Activated CD8-positive, alpha-beta memory T cell treated with anti-CD3 and anti-CD28 coated beads, Interleukin-2, amount 50 U/mL, for 24 hours (primary cell): ENCODE measurements around the gene MOB3B.
"Not testable (repeated sequence)": the region's sequence is repeated elsewhere in the genome, so short reads cannot be mapped to it uniquely, and the experiment has no call there.

ENCODE experiments used
- DNase-seq: peaks from one replicate; pipeline ENCODE4 v3.0.0-alpha.2; 2020; ENCODE audit errors: extremely low read depth

The MOB3B gene

DNA sequence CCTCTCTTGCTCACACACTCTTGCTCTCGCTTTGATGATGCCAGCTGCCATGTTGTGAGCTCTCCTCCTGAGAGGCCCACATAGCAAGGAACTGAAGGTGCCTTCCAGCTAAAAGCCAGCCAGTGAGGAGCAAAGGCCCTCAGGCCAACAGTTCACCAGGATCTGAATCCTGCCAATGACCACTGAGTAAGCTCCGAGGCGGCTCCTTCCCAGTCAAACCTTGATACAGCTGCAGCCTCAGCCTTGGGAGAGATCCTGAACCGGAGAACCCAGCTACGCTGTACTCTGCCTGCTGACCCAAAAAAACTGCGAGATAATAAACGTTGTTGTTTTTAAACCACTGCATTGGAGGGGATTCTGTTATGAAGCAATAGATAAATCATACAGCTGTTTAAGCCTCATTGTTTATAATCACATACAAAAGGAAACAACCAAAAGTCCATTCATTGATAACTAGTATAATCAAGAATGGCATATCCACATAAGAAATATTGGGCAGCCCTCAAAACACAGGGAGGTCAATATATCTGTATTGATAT is 54.5 kb downstream of the MOB3B start:
- no peak for DNase-seq

- no peak for DNase-seq
These were observed 55.3 kb downstream of the MOB3B start for GRCh38 chr9:27474305-27474704.

GRCh38 chr9:27473111-27473529 is 56.5 kb downstream of the MOB3B start:
- no peak for DNase-seq

DNA sequence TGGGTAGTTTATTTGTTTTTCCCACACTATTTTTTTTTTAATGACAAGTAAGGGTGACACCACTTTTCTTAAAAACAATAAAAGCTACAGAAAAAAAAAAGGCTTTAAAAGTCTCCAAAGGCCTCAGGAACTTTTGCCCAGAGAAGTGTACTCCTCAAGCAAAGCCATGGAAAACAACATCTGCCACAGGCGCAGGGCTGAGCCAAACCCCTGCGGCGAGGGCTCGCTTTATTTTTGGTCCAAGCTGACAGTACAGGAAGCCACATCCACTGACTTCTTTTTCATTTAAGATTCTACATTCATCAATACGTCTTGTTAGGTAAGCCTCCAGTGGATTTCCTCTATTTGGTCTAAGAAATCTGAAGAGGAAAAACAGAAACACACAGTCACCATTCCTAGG is 57.4 kb downstream of the MOB3B start:
- no peak for DNase-seq

GRCh38 chr9:27471789-27472188 is 57.8 kb downstream of the MOB3B start:
- DNase-seq: no peak

DNA sequence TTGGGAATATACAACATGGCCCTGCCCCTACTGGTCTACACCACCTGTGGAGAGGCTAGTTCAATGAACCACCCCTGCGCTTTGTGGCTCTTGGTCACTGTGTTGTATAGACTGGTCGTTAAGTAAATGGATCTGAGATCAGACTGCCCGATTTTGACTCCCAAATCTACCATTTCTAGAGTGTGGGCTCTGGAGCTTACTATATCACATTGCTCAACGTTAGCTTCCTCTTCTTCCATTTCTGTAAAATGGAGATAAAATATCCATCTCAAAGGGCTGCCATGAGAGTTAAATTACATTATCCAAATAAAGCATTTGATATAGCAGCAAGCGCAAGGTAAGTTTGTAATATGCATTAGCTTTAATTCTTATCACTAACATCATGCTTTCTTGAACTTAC is 58.2 kb downstream of the MOB3B start:
- DNase-seq: no peak

DNA sequence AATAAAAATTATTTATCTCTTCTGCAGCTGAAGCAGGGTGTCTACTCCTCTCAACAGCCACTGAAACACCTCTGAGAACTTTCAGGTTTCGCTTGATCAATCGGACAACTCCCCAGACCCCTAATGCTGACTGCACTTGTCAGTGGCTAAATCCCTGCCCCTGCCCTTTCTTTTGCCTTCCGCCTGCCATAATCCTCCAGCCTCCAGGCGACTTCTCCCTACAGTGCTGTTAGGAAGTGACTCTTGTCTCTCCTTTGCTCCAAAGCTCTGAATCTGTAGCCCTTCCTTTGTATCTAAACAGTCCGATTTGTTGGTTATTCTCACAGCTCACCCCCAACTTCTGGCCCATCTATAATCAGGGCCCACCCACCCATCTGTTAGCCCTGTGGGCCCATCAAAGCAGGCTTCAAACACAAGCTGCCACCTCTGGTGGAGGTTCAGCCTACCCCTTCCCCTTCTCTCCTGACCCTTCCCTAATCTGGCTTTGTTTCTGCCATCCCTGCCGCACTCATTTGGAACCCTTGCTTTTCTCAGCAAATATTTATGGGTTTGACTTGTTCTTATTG is 59.2 kb downstream of the MOB3B start:
- DNase-seq: no peak

DNA sequence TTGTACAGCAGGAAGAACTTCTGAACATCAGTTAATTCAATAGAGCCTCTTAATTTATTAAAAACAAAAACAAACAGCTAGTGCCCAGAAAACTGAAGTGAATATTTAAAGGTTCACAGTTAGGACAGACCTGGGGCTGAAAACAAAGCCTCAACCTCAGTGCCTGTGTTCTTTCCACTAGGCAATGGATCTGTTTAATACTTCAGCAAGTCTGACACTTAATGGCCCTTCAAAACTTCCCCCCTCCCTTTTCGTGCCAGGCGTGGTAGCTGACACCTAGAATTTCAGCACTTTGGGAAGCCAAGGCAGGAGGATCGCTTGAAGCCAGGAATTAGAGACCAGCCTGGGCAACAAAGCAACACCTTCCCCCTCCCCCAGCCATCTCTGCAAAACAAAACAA is 60.1 kb downstream of the MOB3B start:
- DNase-seq: no peak

DNA sequence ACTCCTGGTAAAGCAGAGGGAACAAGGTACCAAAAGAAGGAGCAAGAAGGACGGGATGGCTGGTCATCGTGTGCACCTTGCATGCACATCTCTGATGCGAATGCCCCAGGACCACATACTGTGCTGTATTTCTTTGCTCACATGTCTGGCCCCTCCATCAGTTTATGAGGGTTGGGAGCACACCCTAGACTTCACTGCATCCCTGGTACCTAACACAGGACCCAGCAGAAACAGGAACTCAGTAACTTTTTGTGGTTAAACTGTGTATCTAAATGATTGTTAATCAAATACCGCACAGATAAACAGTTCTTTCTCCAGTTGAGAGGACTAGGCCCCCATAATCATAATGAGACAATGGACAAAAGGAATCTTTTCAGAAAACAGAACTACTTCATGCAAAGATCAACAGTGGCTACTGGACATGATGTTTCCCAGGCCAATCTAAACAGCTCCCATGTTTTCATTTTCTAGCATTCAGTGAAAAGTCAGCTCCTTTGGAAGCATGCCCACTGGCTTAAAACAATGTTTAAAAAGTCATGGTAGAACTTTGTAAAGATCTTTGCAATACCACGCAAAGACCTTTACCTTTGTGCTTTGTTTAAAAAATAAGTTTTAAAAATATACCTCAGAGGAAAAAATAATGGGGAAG is 61.0 kb downstream of the MOB3B start:
- no peak for DNase-seq

DNA sequence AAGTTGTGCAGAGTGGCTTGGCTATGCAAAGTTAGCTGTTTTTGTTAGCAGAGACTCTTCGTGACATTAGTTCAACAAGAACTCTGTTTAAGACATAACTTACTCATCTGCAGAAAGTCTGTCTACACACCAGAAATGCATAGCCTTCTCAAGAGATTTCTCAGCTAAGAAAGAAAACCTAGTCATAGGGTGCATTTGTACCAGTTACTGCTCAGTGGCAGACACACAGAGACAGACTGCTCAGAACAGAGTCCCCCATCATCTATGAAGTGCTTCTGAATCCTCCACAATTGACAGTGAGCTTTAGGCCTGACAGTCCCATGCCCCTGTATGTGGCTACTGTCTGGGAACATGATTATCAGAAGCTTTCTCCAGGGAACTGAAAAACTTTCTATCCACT is 61.6 kb downstream of the MOB3B start:
- DNase-seq: no peak

GRCh38 chr9:27467486-27467885 is 62.1 kb downstream of the MOB3B start:
- DNase-seq: no peak

GRCh38 chr9:27466516-27466915 is 63.1 kb downstream of the MOB3B start:
- DNase-seq: not testable (repeated sequence)

DNA sequence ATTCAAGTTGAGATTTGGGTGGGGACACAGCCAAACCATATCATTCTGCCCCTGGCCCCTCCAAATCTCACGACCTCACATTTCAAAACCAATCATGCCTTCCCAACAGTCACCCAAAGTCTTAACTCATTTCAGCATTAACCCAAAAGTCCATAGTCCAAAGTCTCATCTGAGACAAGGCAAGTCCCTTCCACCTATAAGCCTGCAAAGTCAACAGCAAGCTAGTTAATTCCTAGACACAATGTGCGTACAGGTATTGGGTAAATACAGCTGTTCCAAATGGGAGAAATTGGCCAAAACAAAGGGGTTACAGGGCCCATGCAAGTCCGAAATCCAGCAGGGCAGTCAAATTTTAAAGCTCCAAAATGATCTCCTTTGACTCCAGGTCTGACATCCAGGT is 64.7 kb downstream of the MOB3B start:
- DNase-seq: not testable (repeated sequence)

GRCh38 chr9:27462846-27463245 is 66.8 kb downstream of the MOB3B start:
- DNase-seq: no peak

DNA sequence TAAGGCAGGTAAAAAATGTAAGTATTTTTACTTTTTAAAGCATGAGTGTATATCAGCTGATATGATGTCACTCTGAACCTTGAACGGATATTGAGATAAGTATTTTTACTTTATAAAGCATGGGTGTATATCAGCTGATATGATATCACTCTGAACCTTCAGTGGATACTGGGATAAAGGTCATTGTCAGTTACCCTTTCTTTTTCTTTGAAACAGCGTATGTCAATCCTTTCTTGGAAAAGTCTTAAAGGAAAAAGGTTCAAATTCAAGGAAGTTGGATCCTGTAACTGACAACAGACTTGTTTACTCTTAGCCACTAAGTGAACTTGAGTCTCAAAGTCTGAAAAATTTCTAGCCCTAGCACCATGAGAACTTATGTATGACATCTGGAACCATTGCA is 67.2 kb downstream of the MOB3B start:
- no peak for DNase-seq

DNA sequence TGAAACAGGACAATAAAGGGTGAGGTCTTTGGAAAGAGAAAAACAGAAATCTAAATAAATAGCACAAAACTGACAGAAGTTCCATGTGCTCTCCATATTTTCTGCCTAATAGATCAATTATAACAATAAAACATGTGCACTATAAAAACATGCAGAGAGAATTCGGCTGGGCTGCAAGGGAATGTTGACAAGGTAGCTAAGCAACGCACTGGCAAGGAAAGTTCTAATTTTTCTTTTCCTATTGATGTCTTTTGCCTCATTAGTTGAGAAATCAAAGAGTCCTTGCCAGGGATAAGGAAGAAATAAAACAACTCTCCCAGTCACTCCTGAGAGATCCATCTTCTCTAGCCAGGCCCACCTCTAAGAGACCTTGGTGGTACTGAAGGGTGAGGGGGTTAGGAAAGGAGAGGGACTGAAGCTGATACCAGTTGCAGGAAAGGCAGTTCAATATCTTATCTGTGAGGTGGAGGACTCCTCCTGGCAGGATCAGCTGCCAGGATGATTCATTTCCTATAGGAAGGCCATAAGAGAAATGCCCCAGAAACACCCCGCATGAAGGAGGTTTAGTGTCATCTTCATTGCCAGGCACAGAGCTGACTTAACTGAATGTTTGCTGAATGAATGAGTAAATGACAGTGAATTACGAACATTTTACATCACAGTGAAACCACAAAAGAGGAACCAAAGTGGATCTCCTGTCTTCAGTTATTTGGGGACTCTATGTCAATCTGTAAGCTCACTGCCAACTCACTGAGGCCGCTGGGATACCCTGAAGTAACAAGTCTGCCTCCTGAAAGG is 69.2 kb downstream of the MOB3B start:
- DNase-seq: no peak

- DNase-seq: no peak
These were observed 72.2 kb downstream of the MOB3B start for GRCh38 chr9:27457445-27457844.

- no peak for DNase-seq
These were observed 75.6 kb downstream of the MOB3B start for GRCh38 chr9:27453860-27454553.

- no peak for DNase-seq
These were observed 78.3 kb downstream of the MOB3B start for GRCh38 chr9:27451207-27451797.

DNA sequence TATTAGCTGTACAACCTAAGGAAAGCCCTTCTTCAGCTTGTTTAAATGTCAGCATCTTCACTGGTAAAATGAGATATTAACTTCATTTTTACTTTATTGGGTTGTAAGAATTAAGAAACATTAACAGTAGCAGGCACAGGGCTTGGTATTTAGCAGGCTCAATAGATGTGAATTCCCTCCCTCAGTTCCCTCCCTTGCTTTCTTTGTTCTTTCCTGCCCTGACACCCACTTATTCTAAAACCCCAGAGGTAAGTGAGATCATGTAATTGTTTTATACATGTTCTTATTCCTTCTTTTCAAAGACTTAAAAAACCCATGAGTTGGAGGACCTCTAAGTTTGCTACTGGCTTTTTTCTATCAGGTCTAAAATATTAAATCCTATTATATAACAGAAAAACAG is 78.9 kb downstream of the MOB3B start:
- DNase-seq: no peak

DNA sequence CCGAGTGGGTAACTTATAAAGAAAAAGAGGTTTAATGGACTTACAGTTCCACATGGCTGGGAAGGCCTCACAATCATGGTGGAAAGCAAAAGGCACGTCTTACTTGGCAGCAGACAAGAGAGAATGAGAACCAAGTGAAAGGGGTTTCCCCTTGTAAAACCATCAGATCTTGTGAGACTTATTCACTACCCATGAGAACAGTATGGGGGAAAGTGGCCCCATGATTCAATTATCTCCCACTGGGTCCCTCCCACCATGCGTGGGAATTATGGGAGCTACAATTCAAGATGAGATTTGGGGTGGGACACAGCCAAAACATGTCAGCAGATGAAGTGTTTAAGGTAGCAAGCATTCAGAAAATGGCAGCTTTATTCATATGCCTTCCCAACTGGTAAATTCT is 81.3 kb downstream of the MOB3B start:
- not testable (repeated sequence) for DNase-seq
